Stimulated activated naive B cell treated with anti-CD40 and anti-IgM and Interleukin-4, amounts not matched to agents 10 μg/mL and 1 μg/mL and 100 μg/mL, for 72 hours (primary cell): Measurements from ENCODE around the gene AGGF1.
"Not testable (repeated sequence)": the region's sequence is repeated elsewhere in the genome, so short reads cannot be mapped to it uniquely, and the experiment has no call there.

Experiments used
- ATAC-seq, 2 donors: fragments of 150-1000 bp; cut with Tn5 transposase; replicated peaks; 2 replicates each; pipeline ENCODE4 v1.10.0; 2021; ENCODE audit warnings: moderate library complexity in 1 of 2
- DNase-seq: peaks from one replicate; pipeline ENCODE4 v3.0.0; 2021
- H3K27ac Mint-ChIP-seq: one replicate; pipeline ENCODE4 v1.8.0; 2022; ENCODE audit warnings: mild to moderate bottlenecking, mixed read lengths
- H3K27me3 Mint-ChIP-seq, 2 donors: one replicate each; pipeline ENCODE4 v1.8.0; 2022; ENCODE audit warnings: mixed read lengths in 2 of 2
- H3K36me3 Mint-ChIP-seq, 2 donors: one replicate each; pipeline ENCODE4 v1.8.0; 2022; ENCODE audit warnings: mixed read lengths in 2 of 2, mild to moderate bottlenecking in 1 of 2
- H3K4me1 Mint-ChIP-seq, 2 donors: one replicate each; pipeline ENCODE4 v1.8.0; 2022; ENCODE audit warnings: mixed read lengths in 2 of 2, mild to moderate bottlenecking in 1 of 2
- H3K4me3 Mint-ChIP-seq, 2 donors: one replicate each; pipeline ENCODE4 v1.8.0; 2022; ENCODE audit warnings: mild to moderate bottlenecking in 2 of 2, mixed read lengths in 2 of 2, moderate library complexity in 1 of 2
- H3K9me3 Mint-ChIP-seq, 2 donors: one replicate each; pipeline ENCODE4 v1.8.0; 2022; ENCODE audit warnings: mixed read lengths in 2 of 2, mild to moderate bottlenecking in 1 of 2

AGGF1 gene

GRCh38 chr5:77086689-77087483, 56.7 kb downstream of the AGGF1 start, which contains the start of gene ZBED3:
Gene ZBED3, minus strand, starts transcription at chr5:77087285. Its CDS starts 9,407 bp downstream, at chr5:77077878.
- ATAC-seq: peak; percentile 74 to 79
- peaks cover 0 to 21% of the 10 kb centered on the region in 2 donors for H3K27me3 Mint-ChIP-seq
- peak within 1 kb of the TSS; percentile 92 for H3K27ac Mint-ChIP-seq

DNA sequence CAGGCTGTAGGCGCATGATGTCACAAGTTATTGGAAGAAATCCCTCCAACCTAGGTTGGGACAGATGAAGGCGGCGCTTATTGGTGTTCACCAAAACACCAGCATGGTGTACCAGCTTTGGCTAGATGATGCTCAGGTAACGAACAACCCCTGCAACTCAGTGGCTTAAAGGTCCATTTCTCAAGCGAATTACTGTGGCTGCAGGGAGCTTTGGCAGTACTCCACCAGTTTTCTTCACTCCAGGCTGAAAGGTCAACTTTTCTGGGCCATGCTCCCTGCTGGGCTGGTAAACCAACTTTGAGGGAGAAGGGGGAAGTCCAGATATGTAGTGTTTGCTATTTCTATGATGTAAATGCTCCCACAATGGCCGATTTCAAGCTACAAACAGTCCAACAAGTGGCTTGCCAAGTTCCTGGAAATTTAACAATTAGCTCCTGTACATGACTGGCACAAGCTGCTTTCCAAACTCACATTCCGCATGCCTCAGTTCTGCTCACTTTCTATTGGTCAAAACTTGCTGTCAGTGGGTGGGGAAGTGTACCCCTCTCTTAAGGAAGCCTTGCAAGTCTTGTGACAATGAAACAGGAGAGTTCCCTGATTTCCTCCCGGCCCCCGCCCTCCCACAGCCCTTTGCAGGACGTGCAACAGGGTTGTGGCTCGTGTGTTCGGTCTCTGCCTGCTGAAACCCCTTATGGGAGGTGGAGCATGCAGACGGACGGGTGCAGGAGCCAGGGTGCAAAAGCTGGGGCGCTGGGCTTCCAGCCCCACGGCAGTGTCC, 57.5 kb downstream of the AGGF1 start:
- H3K36me3 Mint-ChIP-seq: peaks cover 12 to 14% of the 10 kb centered on the region in 2 donors

More at GRCh38 chr5:77086689-77087483, 56.7 kb downstream of the AGGF1 start, which contains the start of gene ZBED3:
- H3K4me3 Mint-ChIP-seq: peak within 1 kb of the TSS; percentile 85 to 92
- DNase-seq: peak; percentile 27
- peaks cover 17 to 19% of the 10 kb centered on the region in 2 donors for H3K36me3 Mint-ChIP-seq
- H3K9me3 Mint-ChIP-seq: peaks cover 6 to 8% of the 10 kb centered on the region in 2 donors
- H3K4me1 Mint-ChIP-seq: peaks cover 13 to 33% of the 10 kb centered on the region in 2 donors

GRCh38 chr5:77095189-77095588, 65.0 kb downstream of the AGGF1 start:
- Mint-ChIP-seq H3K4me1 (no peaks in the 10 kb centered on the region), H3K27ac (no peak overlapping the region), H3K36me3 (no peaks in the 10 kb centered on the region), H3K27me3 (no peaks in the 10 kb centered on the region), H3K4me3 (no peak overlapping the region), H3K9me3 (peaks cover 2 to 3% of the 10 kb centered on the region in 2 donors)
- DNase-seq (no peak), ATAC-seq (no peak)

More for the DNA sequence above, 57.5 kb downstream of the AGGF1 start:
- peaks cover 13 to 33% of the 10 kb centered on the region in 2 donors for H3K4me1 Mint-ChIP-seq
- ATAC-seq (peak; percentile 41 to 45), DNase-seq (no peak)
- H3K9me3 Mint-ChIP-seq: peaks cover under 1 to 4% of the 10 kb centered on the region in 2 donors
- peaks cover 0 to 21% of the 10 kb centered on the region in 2 donors for H3K27me3 Mint-ChIP-seq
- peak overlapping the region; percentile 85 to 92 for H3K4me3 Mint-ChIP-seq
- peak overlapping the region; percentile 71 for H3K27ac Mint-ChIP-seq

DNA sequence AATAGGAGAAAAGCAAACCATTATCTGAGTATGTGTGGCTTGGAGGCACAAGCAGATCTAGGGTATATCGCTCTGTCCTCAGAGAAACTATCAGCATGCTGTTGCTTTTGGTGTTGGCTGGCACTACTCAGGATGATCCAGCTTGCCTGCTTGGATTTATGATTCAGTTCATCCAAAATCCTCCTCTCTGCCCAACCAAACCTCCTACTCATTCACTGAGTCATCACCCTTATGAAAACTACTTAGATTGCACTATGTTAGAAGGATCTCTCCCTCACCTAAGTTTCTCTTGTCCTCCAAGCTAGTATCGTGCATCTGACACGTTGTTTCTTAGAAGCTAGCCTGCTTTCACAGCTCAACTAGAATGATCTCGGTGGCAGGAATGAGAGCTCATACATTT, 71.1 kb downstream of the AGGF1 start:
- no peaks in the 10 kb centered on the region for H3K27me3 Mint-ChIP-seq
- DNase-seq: no peak
- no peaks in the 10 kb centered on the region for H3K9me3 Mint-ChIP-seq
- no peak overlapping the region for H3K27ac Mint-ChIP-seq
- no peak overlapping the region for H3K4me3 Mint-ChIP-seq
- peaks cover 0 to 1% of the 10 kb centered on the region in 2 donors for H3K36me3 Mint-ChIP-seq
- H3K4me1 Mint-ChIP-seq: no peaks in the 10 kb centered on the region
- no peak for ATAC-seq

- Mint-ChIP-seq H3K4me1 (no peaks in the 10 kb centered on the region), H3K27ac (no peak overlapping the region), H3K27me3 (no peaks in the 10 kb centered on the region), H3K4me3 (no peak overlapping the region), H3K9me3 (no peaks in the 10 kb centered on the region), H3K36me3 (peaks cover 0 to 1% of the 10 kb centered on the region in 2 donors)
- DNase-seq (no peak), ATAC-seq (peak in 1 of 2 donors; percentile 27)
Observed at GRCh38 chr5:77102549-77102948, 72.3 kb downstream of the AGGF1 start.

GRCh38 chr5:77103457-77103856, 73.3 kb downstream of the AGGF1 start:
- DNase-seq: no peak
- no peaks in the 10 kb centered on the region for H3K4me1 Mint-ChIP-seq
- H3K4me3 Mint-ChIP-seq: no peak overlapping the region
- H3K27me3 Mint-ChIP-seq: no peaks in the 10 kb centered on the region
- H3K9me3 Mint-ChIP-seq: no peaks in the 10 kb centered on the region
- H3K36me3 Mint-ChIP-seq: peaks cover 0 to 1% of the 10 kb centered on the region in 2 donors
- H3K27ac Mint-ChIP-seq: peak overlapping the region; percentile 31
- ATAC-seq: no peak

DNA sequence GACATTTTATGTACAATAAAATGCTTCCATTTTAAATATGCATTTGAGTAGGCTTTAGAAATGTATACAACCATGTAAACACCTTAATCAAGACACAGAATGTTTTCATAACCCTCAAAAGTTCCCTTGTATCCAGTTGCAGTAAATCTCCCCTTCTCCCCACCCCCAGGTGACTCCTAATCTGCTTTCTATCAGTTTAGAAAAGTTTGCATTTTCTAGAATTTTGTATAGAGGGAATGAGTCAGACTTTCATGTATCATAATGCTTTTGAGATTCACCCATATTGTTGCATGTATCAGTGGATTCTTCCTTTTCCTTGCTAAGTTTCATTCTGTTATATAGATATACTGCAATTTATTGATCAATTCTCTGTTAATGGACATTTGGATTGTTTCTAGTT, 74.6 kb downstream of the AGGF1 start:
- Mint-ChIP-seq H3K36me3 (peaks cover 0 to 1% of the 10 kb centered on the region in 2 donors), H3K27ac (no peak overlapping the region), H3K9me3 (no peaks in the 10 kb centered on the region), H3K4me3 (no peak overlapping the region), H3K4me1 (no peaks in the 10 kb centered on the region), H3K27me3 (no peaks in the 10 kb centered on the region)
- DNase-seq (no peak), ATAC-seq (no peak)

DNA sequence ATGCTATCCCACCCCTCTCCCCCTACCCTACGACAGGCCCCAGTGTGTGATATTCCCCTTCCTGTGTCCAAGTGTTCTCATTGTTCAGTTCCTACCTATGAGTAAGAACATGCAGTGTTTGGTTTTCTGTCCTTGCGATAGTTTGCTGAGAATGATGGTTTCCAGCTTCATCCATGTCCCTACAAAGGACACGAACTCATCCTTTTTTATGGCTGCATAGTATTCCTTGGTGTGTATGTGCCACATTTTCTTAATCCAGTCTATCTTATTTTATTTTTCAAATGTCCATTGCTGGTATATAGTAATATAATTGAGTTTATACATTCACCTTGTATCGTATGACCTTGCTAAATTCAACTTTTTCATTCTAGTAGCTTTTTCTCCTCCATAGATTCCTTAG, 76.8 kb downstream of the AGGF1 start:
- not testable (repeated sequence) for DNase-seq, H3K4me3 Mint-ChIP-seq, H3K36me3 Mint-ChIP-seq, H3K9me3 Mint-ChIP-seq, ATAC-seq, H3K4me1 Mint-ChIP-seq, H3K27ac Mint-ChIP-seq, H3K27me3 Mint-ChIP-seq
